Natural killer cell (primary cell): ENCODE measurements around the gene LDAH. TPM values are rescaled to one million over a fixed set of nuclear protein-coding genes. Genes with fewer than 3 reads are reported as not detected.

Experiments
- ATAC-seq, 3 donors: fragments of 150-1000 bp in 2 of 3; fragments of 200-7000 bp in 1 of 3; cut with Tn5 transposase; 1 replicate in 1 of 3; 2 replicates in 2 of 3; pipeline ENCODE4 v1.10.0; 2021; ENCODE audit warnings: mild to moderate bottlenecking in 2 of 3, moderate library complexity in 2 of 3
- DNase-seq, 2 donors: peaks; one replicate each; pipeline versions ENCODE4 v3.0.0 to v3.0.0-alpha.2; 2013 to 2021; ENCODE audit warnings: mixed read lengths in 1 of 2
- H3K27ac ChIP-seq: one replicate; pipeline ENCODE4 v1.5.1; 2013; ENCODE audit warnings: mild to moderate bottlenecking, low read length
- H3K27me3 ChIP-seq: one replicate; pipeline ENCODE4 v1.6.1; 2013; ENCODE audit warnings: low read length; ENCODE audit not compliant: control insufficient read depth, insufficient read depth
- H3K36me3 ChIP-seq: one replicate; pipeline ENCODE4 v1.6.1; 2013; ENCODE audit warnings: low read length; ENCODE audit not compliant: control insufficient read depth, insufficient read depth
- H3K4me1 ChIP-seq: one replicate; pipeline ENCODE4 v1.6.1; 2013; ENCODE audit warnings: low read length; ENCODE audit not compliant: control insufficient read depth, insufficient read depth
- H3K4me3 ChIP-seq: one replicate; pipeline ENCODE4 v1.5.1; 2013; ENCODE audit warnings: low read length
- H3K9me3 ChIP-seq: one replicate; pipeline ENCODE4 v1.6.1; 2013; ENCODE audit warnings: low read length; ENCODE audit not compliant: control insufficient read depth, insufficient read depth
- H3K27ac Mint-ChIP-seq, 2 donors: one replicate each; pipeline ENCODE4 v1.8.0; 2022; ENCODE audit warnings: mild to moderate bottlenecking in 2 of 2, mixed read lengths in 2 of 2, moderate library complexity in 1 of 2
- H3K27me3 Mint-ChIP-seq, 2 donors: one replicate each; pipeline ENCODE4 v1.8.0; 2022; ENCODE audit warnings: low read depth in 2 of 2, mixed read lengths in 2 of 2
- H3K36me3 Mint-ChIP-seq: one replicate; pipeline ENCODE4 v1.8.0; 2022; ENCODE audit warnings: mixed read lengths
- H3K4me1 Mint-ChIP-seq, 2 donors: one replicate each; pipeline ENCODE4 v1.8.0; 2022; ENCODE audit warnings: mixed read lengths in 2 of 2
- H3K4me3 Mint-ChIP-seq: one replicate; pipeline ENCODE4 v1.8.0; 2022; ENCODE audit warnings: mild to moderate bottlenecking, moderate library complexity, mixed read lengths
- H3K9me3 Mint-ChIP-seq, 2 donors: one replicate each; pipeline ENCODE4 v1.8.0; 2022; ENCODE audit warnings: mixed read lengths in 2 of 2
- WGBS: methylation state at CpG from one replicate; pipeline ENCODE4 v1.1.7; 2013; ENCODE audit warnings: missing lambda C conversion rate; ENCODE audit not compliant: insufficient coverage; 5-methylcytosine and 5-hydroxymethylcytosine counted together
- intact Hi-C: fragments of 100-400 bp; cut with micrococcal nuclease; formaldehyde crosslinking; loops from one replicate; pipeline ENCODE4 v1.14.2; 2022
- total RNA-seq, 4 donors: library from RNA; stranded (reverse); fragments of 120-200 nt in 1 of 4; gene quantifications; one replicate each; pipeline versions ENCODE4 v1.2.3 to v1.2.4, GENCODE V29; 2013 to 2022
- TF ChIP-seq, protein P1 (sequence below): fragments of 200-600 bp; IDR thresholded peaks from one replicate; pipeline ENCODE4 v1.8.0; 2022; ENCODE audit warnings: antibody characterized with exemption

The LDAH gene
- total RNA-seq, 3 donors from 2014 or later (not counting 1 experiment from before 2014, with no cell fraction given) = 14.5 to 25.6 (median 17.2) TPM

GRCh38 chr2:20766213-20766612, 56.7 kb downstream of the LDAH start:
- no peaks in the 10 kb centered on the region for H3K4me1 Mint-ChIP-seq
- no peak for DNase-seq
- H3K4me3 Mint-ChIP-seq = no peak overlapping the region
- Histone ChIP-seq H3K9me3 (no peaks in the 10 kb centered on the region), H3K4me1 (no peaks in the 10 kb centered on the region), H3K27me3 (no peaks in the 10 kb centered on the region), H3K36me3 (peaks cover 3% of the 10 kb centered on the region), H3K27ac (no peak overlapping the region), H3K4me3 (no peak overlapping the region)
- ATAC-seq = no peak
- H3K27ac Mint-ChIP-seq = no peak overlapping the region
- WGBS = 100% methylated on average over 1 of the region's 1 CpG
- TF ChIP-seq, protein P1, sequence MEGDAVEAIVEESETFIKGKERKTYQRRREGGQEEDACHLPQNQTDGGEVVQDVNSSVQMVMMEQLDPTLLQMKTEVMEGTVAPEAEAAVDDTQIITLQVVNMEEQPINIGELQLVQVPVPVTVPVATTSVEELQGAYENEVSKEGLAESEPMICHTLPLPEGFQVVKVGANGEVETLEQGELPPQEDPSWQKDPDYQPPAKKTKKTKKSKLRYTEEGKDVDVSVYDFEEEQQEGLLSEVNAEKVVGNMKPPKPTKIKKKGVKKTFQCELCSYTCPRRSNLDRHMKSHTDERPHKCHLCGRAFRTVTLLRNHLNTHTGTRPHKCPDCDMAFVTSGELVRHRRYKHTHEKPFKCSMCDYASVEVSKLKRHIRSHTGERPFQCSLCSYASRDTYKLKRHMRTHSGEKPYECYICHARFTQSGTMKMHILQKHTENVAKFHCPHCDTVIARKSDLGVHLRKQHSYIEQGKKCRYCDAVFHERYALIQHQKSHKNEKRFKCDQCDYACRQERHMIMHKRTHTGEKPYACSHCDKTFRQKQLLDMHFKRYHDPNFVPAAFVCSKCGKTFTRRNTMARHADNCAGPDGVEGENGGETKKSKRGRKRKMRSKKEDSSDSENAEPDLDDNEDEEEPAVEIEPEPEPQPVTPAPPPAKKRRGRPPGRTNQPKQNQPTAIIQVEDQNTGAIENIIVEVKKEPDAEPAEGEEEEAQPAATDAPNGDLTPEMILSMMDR = no peak
- intact Hi-C loops = no loop called here
- no peaks in the 10 kb centered on the region for H3K36me3 Mint-ChIP-seq
- no peaks in the 10 kb centered on the region for H3K9me3 Mint-ChIP-seq
- H3K27me3 Mint-ChIP-seq = no peaks in the 10 kb centered on the region

DNA sequence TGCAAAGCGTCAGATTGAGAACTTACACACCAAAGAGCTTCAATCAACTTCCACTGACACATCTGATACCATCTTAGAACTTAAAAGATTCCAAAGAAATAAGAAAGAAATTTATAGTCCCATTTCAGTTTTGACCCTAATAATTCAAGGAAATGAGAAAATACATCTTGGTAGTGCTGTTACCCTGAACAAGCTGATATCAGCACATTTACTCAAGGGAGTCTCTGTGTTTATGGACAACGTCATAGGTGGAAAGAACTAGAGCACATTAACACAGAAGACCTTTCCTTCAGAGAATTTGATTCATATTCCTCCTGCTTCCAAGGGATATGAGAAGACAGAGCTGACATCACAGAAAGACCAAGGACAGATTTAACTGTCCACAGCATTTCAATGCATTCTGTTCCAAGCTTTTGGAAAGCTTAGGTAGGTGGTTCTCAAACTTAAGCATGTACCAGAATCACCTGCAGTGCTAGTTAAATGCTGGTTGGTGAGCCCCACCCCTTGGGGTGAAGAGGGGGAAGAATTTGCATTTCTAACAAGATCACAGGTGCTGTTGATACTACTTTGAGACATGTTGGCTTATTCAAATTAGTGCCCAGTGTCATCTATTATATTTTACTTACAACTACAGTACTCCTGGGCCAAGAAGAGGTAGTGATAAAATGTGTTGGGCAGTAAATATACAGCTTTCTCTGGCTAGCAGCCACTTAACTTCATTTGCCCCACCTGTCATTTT, 59.8 kb downstream of the LDAH start:
- peaks cover 3% of the 10 kb centered on the region for H3K36me3 ChIP-seq
- H3K4me3 ChIP-seq = no peak overlapping the region
- no peaks in the 10 kb centered on the region for H3K27me3 ChIP-seq
- no peaks in the 10 kb centered on the region for H3K9me3 Mint-ChIP-seq
- no peaks in the 10 kb centered on the region for H3K36me3 Mint-ChIP-seq
- no peak overlapping the region for H3K27ac Mint-ChIP-seq
- H3K4me1 ChIP-seq = no peaks in the 10 kb centered on the region
- WGBS = 94% methylated on average over 2 of the region's 2 CpGs
- H3K4me1 Mint-ChIP-seq = peaks cover 11 to 12% of the 10 kb centered on the region in 2 donors
- no peak overlapping the region for H3K4me3 Mint-ChIP-seq
- TF ChIP-seq, protein P1 = no peak
- intact Hi-C loops = no loop called here
- ATAC-seq (no peak), DNase-seq (no peak)
- no peak overlapping the region for H3K27ac ChIP-seq
- peaks cover 5% of the 10 kb centered on the region for H3K9me3 ChIP-seq
- no peaks in the 10 kb centered on the region for H3K27me3 Mint-ChIP-seq

GRCh38 chr2:20759487-20759886, 63.4 kb downstream of the LDAH start:
- ATAC-seq = no peak
- no peaks in the 10 kb centered on the region for H3K36me3 ChIP-seq
- peaks cover 11 to 12% of the 10 kb centered on the region in 2 donors for H3K4me1 Mint-ChIP-seq
- TF ChIP-seq, protein P1 = no peak
- no peaks in the 10 kb centered on the region for H3K27me3 Mint-ChIP-seq
- H3K9me3 Mint-ChIP-seq = no peaks in the 10 kb centered on the region
- no peak overlapping the region for H3K4me3 Mint-ChIP-seq
- no peak overlapping the region for H3K4me3 ChIP-seq
- WGBS = 93% methylated on average over 2 of the region's 2 CpGs
- no peak overlapping the region for H3K27ac Mint-ChIP-seq
- H3K27me3 ChIP-seq = no peaks in the 10 kb centered on the region
- H3K27ac ChIP-seq = no peak overlapping the region
- DNase-seq = no peak
- no peaks in the 10 kb centered on the region for H3K36me3 Mint-ChIP-seq
- intact Hi-C loops = no loop called here
- H3K9me3 ChIP-seq = peaks cover 5% of the 10 kb centered on the region
- no peaks in the 10 kb centered on the region for H3K4me1 ChIP-seq

DNA sequence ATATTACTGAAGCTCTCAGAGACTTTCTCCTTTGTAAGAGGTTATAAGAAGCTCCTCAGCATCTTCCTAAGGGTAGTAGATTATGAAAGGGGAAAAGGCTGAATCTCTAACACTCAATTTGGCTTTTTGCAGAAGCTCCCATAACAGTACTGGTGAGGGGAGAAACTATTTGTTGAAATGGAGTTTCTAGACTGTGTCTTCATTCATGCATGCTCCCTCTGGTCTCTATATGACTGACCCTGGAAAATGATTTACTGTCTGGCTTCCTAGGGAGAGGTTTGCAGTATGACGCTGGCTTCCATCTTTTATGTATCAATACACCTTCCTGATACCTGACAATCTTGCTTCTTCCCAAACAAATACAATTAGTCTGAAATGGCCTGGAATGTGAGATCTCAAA, 63.9 kb downstream of the LDAH start:
- peaks cover 5% of the 10 kb centered on the region for H3K9me3 ChIP-seq
- no peaks in the 10 kb centered on the region for H3K27me3 ChIP-seq
- no peaks in the 10 kb centered on the region for H3K4me1 ChIP-seq
- WGBS = 88% methylated on average over 1 of the region's 1 CpG
- H3K36me3 ChIP-seq = no peaks in the 10 kb centered on the region
- no peak overlapping the region for H3K27ac ChIP-seq
- Mint-ChIP-seq H3K4me1 (peaks cover 11 to 12% of the 10 kb centered on the region in 2 donors), H3K9me3 (no peaks in the 10 kb centered on the region), H3K36me3 (no peaks in the 10 kb centered on the region), H3K27ac (no peak overlapping the region), H3K27me3 (no peaks in the 10 kb centered on the region), H3K4me3 (no peak overlapping the region)
- no peak overlapping the region for H3K4me3 ChIP-seq
- DNase-seq (no peak), ATAC-seq (no peak)
- intact Hi-C loops = no loop called here
- TF ChIP-seq, protein P1 = no peak
